ENCODE measurements around the gene TGIF2. TPM values are rescaled to one million over a fixed set of nuclear protein-coding genes. Genes with fewer than 3 reads are reported as not detected.

TGIF2 gene
- total and polyA plus RNA-seq, 2 of the 8 experiments (the other 6 are each of a cell fraction or from before 2014, with no cell fraction given) = 49.7 to 76.7 TPM

- no peak overlapping the region for H3K23ac ChIP-seq (ENCODE audit: insufficient read length)
- peak overlapping the region; percentile 18 to 63; a peak in 3 of 4 replicates for H3K4me2 ChIP-seq (ENCODE audit: insufficient read depth in 1 of 2, low read depth in 2 of 2, low read length in 2 of 2)
- peak overlapping the region; percentile 72; the same call in 1 of the 2 replicates for H2BK5ac ChIP-seq (ENCODE audit: low read depth, low read length)
- 21% methylated on average over 2 of the region's 2 CpGs; no CpG with 5 or more reads in 1 of the 2 experiments for WGBS, 2 experiments (ENCODE audit: extremely low coverage in 1 of 2, insufficient coverage in 1 of 2, insufficient read length in 1 of 2, insufficient replicate concordance in 2 of 2, low coverage in 1 of 2, low lambda C conversion rate in 2 of 2, missing lambda C conversion rate in 1 of 2)
- H3K9ac ChIP-seq (replicated peaks in 1 of 4; ENCODE audit: extremely low read depth in 1 of 4, low read depth in 3 of 4, low read length in 3 of 4) = no peak overlapping the region
- H3K14ac ChIP-seq (ENCODE audit: insufficient read length) = no peak overlapping the region
- ChIA-PET POLR2A (ENCODE audit: partially characterized antibody) (interaction anchor here (0.6 to 5.2 kb wide), 8 partner anchors 12 to 523 kb away, joined by 3 to 35 read pairs (median 3); partner anchors contain the start of genes RAB5IF and TGIF2), CTCF (ENCODE audit: partially characterized antibody) (interaction anchor here (1.1 to 6.5 kb wide), 8 partner anchors 8 to 62 kb away, joined by 3 to 42 read pairs (median 6); no protein-coding TSS in a partner anchor)
- H4K91ac ChIP-seq (replicated peaks; ENCODE audit: insufficient read length, low read length) = peak overlapping the region; percentile 6
- H2BK15ac ChIP-seq (ENCODE audit: low read length) = peak overlapping the region; percentile 55
- no peak overlapping the region; a peak in 2 of 8 replicates for H3K4me3 ChIP-seq (ENCODE audit: extremely low read depth in 1 of 4, insufficient read depth in 2 of 4, low read depth in 3 of 4, low read length in 4 of 4)
- H3K56ac ChIP-seq (replicated peaks; ENCODE audit: insufficient read length, low read depth, low read length) = no peak overlapping the region
- peaks cover 6% of the 10 kb centered on the region in 2 experiments; a peak in 2 of 4 replicates for H3K79me2 ChIP-seq (ENCODE audit: control insufficient read depth in 1 of 2, insufficient read depth in 2 of 2, low read length in 2 of 2)
- no peak overlapping the region for H3K4ac ChIP-seq (replicated peaks; ENCODE audit: insufficient read length, low read depth, low read length)
- peak overlapping the region; percentile 80 for H2BK120ac ChIP-seq (replicated peaks; ENCODE audit: low read depth, low read length)
- H3K9me3 ChIP-seq (ENCODE audit: insufficient read depth in 2 of 2, low read depth in 1 of 2, low read length in 1 of 2) = peaks cover 0 to 4% of the 10 kb centered on the region in 2 experiments; a peak in 1 of 4 replicates
- no peak overlapping the region for H4K8ac ChIP-seq (ENCODE audit: extremely low read depth, insufficient read depth, low read length)
- peak overlapping the region; percentile 5; the same call in 1 of the 2 replicates for H2BK12ac ChIP-seq (ENCODE audit: low read depth, low read length)
- H3K23me2 ChIP-seq (ENCODE audit: low read depth, low read length) = peaks cover 5% of the 10 kb centered on the region; the same call in 1 of the 2 replicates
- no peak overlapping the region for H2BK20ac ChIP-seq (ENCODE audit: low read length)
- H4K20me1 ChIP-seq (replicated peaks in 1 of 2; ENCODE audit: control insufficient read depth in 1 of 2, insufficient read depth in 2 of 2, low read length in 2 of 2) = no peaks in the 10 kb centered on the region
- H4K5ac ChIP-seq (ENCODE audit: insufficient read length, low read depth, low read length) = peak overlapping the region; percentile 1
- peak overlapping the region; percentile 48; the same call in 1 of the 2 replicates for H3K18ac ChIP-seq (ENCODE audit: extremely low read depth, low read length)
- H3K36me3 ChIP-seq (ENCODE audit: control insufficient read depth in 2 of 4, insufficient read depth in 4 of 4, low read length in 3 of 4) = no peaks in the 10 kb centered on the region; a peak in 1 of 8 replicates
- DNase-seq (ENCODE audit: low read depth in 1 of 2, low spot score in 2 of 2) (no peak), FAIRE-seq (no peak)
- H3K4me1 ChIP-seq (replicated peaks in 1 of 4; ENCODE audit: control insufficient read depth in 3 of 4, insufficient read depth in 4 of 4, low read length in 3 of 4) = peaks cover 6 to 9% (median 8%) of the 10 kb centered on the region in 4 experiments
- no peaks in the 10 kb centered on the region for H3K27me3 ChIP-seq (replicated peaks in 1 of 4; ENCODE audit: control insufficient read depth in 3 of 4, extremely low read depth in 1 of 4, insufficient read depth in 3 of 4, low read length in 3 of 4)
- no peak overlapping the region for H2AK5ac ChIP-seq (ENCODE audit: low read depth, low read length)
- H3K27ac ChIP-seq (ENCODE audit: low read depth, low read length) = no peak overlapping the region
- H3K79me1 ChIP-seq (ENCODE audit: low read depth, low read length) = no peaks in the 10 kb centered on the region; the same call in 1 of the 2 replicates
- no peak overlapping the region for H2AFZ ChIP-seq (ENCODE audit: low read length)
- TF ChIP-seq YY1 (IDR thresholded peaks at IDR 0.05; ENCODE audit: low read depth, low read length) = peak; percentile 76
- TF ChIP-seq NANOG (IDR thresholded peaks at IDR 0.05; ENCODE audit: insufficient read depth, low read depth, low read length, poor library complexity, severe bottlenecking) = peak; percentile 67
- TF ChIP-seq, protein P1, sequence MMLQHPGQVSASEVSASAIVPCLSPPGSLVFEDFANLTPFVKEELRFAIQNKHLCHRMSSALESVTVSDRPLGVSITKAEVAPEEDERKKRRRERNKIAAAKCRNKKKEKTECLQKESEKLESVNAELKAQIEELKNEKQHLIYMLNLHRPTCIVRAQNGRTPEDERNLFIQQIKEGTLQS (IDR thresholded peaks at IDR 0.05; ENCODE audit: insufficient read depth, low read depth, low read length) = no peak
These were observed 10.7 kb upstream of the TGIF2 start for GRCh38 chr20:36562724-36563123.
